GM23248 (cell line): ENCODE results near the gene XPO6.

Experiments
- EZH2 ChIP-seq: fragments of 200-600 bp; sonication (generic); IDR thresholded peaks from 2 replicates; pipeline ENCODE4 v1.6.1; 2018; ENCODE audit warnings: antibody characterized with exemption, mild to moderate bottlenecking; ENCODE audit not compliant: insufficient read depth, poor library complexity, severe bottlenecking
- EZH2phosphoT487 ChIP-seq: fragments of 200-600 bp; sonication (generic); IDR thresholded peaks from 2 replicates; pipeline ENCODE4 v1.6.1; 2018; ENCODE audit warnings: antibody characterized with exemption, moderate library complexity, mild to moderate bottlenecking, low read depth; ENCODE audit not compliant: insufficient read depth

DNA sequence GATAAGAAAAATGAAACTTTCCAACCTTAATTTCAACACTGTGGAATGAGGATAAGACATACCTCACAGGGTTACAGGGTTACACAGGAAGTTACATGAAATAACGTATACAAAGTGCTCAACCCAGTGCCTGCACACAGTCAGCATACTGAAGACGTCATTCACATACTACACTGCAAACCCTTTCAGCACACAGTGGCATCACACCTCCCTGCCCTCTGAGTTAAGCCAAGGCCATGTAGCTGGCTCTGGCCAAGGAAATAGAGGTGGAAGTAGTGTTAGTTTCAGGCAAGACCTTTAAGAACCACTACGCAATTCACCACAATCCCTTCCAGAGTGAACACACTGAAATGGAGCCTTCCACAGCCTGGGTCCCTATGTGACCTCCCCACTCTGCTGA lies 101.7 kb downstream of the XPO6 start:
- TF ChIP-seq EZH2 (no peak), EZH2phosphoT487 (no peak)
